Right lobe of liver (tissue), 6 donors: ENCODE data around the gene ADNP. TPM values are rescaled to one million over a fixed set of nuclear protein-coding genes. Genes with fewer than 3 reads are reported as not detected.

Experiments used
- ATAC-seq, 4 donors: fragments of 200-7000 bp; cut with Tn5 transposase; one replicate each; pipeline ENCODE4 v1.9.1; 2020; ENCODE audit warnings: mild to moderate bottlenecking in 4 of 4, moderate library complexity in 4 of 4
- DNase-seq, 3 donors: peaks; one replicate each; pipeline ENCODE4 v3.0.0-alpha.2; 2020
- H3K27ac ChIP-seq, 3 donors: fragments of 200-600 bp; one replicate each; pipeline ENCODE4 v1.8.0; 2022
- H3K27me3 ChIP-seq, 2 donors: fragments of 200-600 bp; one replicate each; pipeline ENCODE4 v1.8.0; 2022
- H3K36me3 ChIP-seq, 4 donors: fragments of 200-600 bp; sonication (generic) in 1 of 4; one replicate each; pipeline versions ENCODE4 v1.5.1 to v1.8.0; 2017 to 2022; ENCODE audit warnings: control low read depth in 1 of 4
- H3K4me1 ChIP-seq, 4 donors: fragments of 200-600 bp; sonication (generic) in 1 of 4; one replicate each; pipeline versions ENCODE4 v1.5.1 to v1.8.0; 2017 to 2022; ENCODE audit warnings: control low read depth in 1 of 4
- H3K4me3 ChIP-seq, 3 donors: fragments of 200-600 bp; one replicate each; pipeline ENCODE4 v1.8.0; 2022
- H3K9me3 ChIP-seq, 4 donors: fragments of 200-600 bp; sonication (generic) in 1 of 4; one replicate each; pipeline versions ENCODE4 v1.5.1 to v1.8.0; 2017 to 2022; ENCODE audit warnings: control low read depth in 1 of 4
- POLR2A ChIP-seq: fragments of 450-650 bp; IDR thresholded peaks from one replicate; pipeline ENCODE4 v1.6.1; 2017; ENCODE audit warnings: antibody characterized with exemption, mild to moderate bottlenecking
- WGBS: methylation state at CpG from one replicate; pipeline ENCODE4 v1.1.6; 2018; ENCODE audit warnings: low coverage, low lambda C conversion rate; ENCODE audit not compliant: insufficient coverage; ENCODE audit errors: missing lambda C conversion rate; 5-methylcytosine and 5-hydroxymethylcytosine counted together
- intact Hi-C, 2 donors: fragments of 100-400 bp; cut with DNase I; formaldehyde crosslinking; loops; one replicate each; pipeline versions ENCODE4 v1.11.2 to v1.14.1; 2022
- total RNA-seq, 6 experiments: library from RNA; depleted of rRNA in 2 of 6; stranded (reverse); fragments of >200 nt in 2 of 6; fragmentation: NEBNext Ultra II Directional in 3 of 6; extraction: Animal tissue kit (Norgen Biotek cat#: 25700) in 3 of 6; gene quantifications; one replicate each; pipeline versions ENCODE4 v1.1.0 to v1.2.4, GENCODE V29; 2016 to 2023
- TF ChIP-seq, protein P1 (sequence below), 4 donors: fragments of 200-600 bp in 3 of 4; fragments of 450-650 bp in 1 of 4; IDR thresholded peaks; one replicate each; pipeline versions ENCODE4 v1.5.1 to v1.8.0; 2016 to 2022; ENCODE audit warnings: antibody characterized with exemption in 4 of 4, mild to moderate bottlenecking in 2 of 4
- donor health status: DM: no; HTN: yes; CAD: no.
- donor health status: DM: no; HTN: no; CAD: no.
- donor health status: DM: no; HTN: no; CAD: no.
- donor health status: DM: no; HTN: yes; CAD: no.
- donor health status: DM: no; HTN: yes; CAD: no.

ADNP gene
- total RNA-seq, 6 experiments from 2014 or later: 19.8 to 25.9 (median 23.1) TPM

DNA sequence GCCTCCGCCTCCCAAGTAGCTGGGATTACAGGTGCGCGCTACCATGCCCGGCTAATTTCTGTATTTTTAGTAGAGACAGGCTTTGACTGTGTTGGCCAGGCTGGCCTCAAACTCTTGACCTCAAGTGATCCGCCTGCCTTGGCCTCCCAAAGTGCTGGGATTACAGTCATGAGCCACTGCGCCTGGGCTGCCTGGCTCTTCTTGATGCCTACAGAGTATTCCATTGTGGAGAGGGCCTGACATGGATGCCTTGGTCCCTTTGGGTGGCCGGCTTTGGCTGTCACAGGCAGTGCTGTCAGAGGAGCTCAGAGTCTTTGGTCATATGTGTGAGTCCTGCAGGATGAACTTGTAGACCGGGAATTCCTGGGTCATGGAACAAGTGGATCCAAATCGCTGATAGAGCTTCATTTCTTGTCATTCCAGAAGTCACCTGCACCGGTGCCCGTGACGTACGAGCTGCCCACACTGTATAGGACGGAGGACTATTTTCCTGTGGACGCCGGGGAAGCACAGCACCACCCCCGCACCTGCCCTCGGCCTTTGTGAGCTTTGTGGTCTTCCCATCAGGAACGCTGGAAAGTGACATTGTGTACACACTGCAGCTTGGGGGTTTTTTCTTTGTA is 55.1 kb downstream of the ADNP start:
- no peak overlapping the region for H3K4me3 ChIP-seq

DNA sequence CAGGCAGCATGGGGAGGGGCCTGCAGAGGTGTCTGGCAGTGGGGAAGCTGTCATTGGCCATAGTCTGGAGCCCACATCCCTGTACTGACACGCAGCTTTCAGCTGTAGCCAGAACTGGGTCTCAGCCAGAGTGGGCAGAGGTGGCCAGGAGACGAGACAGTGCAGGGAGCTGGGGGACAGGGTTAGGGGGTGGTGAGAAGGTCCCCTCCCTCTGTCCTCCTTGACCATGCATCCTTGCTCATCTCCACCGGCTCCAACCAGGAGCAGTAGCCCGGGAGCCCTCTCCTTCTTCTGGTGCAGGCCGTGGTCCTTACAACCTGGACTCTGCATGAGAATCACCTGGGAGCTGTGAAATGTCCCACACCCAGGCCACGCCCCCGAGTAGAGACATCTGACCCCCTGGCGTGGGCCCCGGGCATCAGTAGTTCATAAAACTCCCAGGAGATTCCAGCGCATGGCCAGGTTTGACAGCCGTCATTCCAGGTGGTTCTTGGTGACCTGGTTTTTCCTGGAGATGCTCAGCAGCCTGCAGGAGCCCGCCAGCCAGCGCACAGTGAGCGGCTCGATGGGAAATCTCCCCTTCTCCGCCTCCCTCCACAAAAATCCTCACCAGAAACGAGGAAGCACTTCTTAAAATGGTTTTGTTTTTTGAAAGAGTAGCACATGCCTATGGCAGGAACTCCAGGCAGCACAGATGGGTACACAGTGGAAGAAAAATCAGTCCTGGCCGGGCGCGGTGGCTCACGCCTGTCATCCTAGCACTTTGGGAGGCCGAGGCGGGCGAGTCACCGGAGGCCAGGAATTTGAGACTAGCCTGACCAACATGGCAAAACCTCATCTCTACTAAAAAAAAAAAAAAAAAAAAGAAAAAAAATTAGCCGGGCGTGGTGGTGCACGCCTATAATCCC is 56.2 kb downstream of the ADNP start:
- Histone ChIP-seq H3K27me3 (no peaks in the 10 kb centered on the region), H3K4me1 (no peaks in the 10 kb centered on the region), H3K36me3 (no peaks in the 10 kb centered on the region), H3K4me3 (no peak overlapping the region), H3K9me3 (no peaks in the 10 kb centered on the region), H3K27ac (no peak overlapping the region)
- 91% methylated on average over 15 of the region's 28 CpGs for WGBS
- TF ChIP-seq, protein P1, sequence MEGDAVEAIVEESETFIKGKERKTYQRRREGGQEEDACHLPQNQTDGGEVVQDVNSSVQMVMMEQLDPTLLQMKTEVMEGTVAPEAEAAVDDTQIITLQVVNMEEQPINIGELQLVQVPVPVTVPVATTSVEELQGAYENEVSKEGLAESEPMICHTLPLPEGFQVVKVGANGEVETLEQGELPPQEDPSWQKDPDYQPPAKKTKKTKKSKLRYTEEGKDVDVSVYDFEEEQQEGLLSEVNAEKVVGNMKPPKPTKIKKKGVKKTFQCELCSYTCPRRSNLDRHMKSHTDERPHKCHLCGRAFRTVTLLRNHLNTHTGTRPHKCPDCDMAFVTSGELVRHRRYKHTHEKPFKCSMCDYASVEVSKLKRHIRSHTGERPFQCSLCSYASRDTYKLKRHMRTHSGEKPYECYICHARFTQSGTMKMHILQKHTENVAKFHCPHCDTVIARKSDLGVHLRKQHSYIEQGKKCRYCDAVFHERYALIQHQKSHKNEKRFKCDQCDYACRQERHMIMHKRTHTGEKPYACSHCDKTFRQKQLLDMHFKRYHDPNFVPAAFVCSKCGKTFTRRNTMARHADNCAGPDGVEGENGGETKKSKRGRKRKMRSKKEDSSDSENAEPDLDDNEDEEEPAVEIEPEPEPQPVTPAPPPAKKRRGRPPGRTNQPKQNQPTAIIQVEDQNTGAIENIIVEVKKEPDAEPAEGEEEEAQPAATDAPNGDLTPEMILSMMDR (IDR thresholded peaks at IDR 0.05): no peak
- TF ChIP-seq POLR2A: no peak
- no peak for ATAC-seq
- DNase-seq: peak in 1 of 3 donors; percentile 3
- intact Hi-C loops: no loop called here

More for the DNA sequence above, 55.1 kb downstream of the ADNP start:
- no peak for DNase-seq
- no peak for TF ChIP-seq POLR2A
- Histone ChIP-seq H3K36me3 (no peaks in the 10 kb centered on the region), H3K4me1 (no peaks in the 10 kb centered on the region), H3K27ac (no peak overlapping the region), H3K27me3 (no peaks in the 10 kb centered on the region), H3K9me3 (no peaks in the 10 kb centered on the region)
- intact Hi-C loops: no loop called here
- 90% methylated on average over 5 of the region's 19 CpGs for WGBS
- no peak for ATAC-seq

DNA sequence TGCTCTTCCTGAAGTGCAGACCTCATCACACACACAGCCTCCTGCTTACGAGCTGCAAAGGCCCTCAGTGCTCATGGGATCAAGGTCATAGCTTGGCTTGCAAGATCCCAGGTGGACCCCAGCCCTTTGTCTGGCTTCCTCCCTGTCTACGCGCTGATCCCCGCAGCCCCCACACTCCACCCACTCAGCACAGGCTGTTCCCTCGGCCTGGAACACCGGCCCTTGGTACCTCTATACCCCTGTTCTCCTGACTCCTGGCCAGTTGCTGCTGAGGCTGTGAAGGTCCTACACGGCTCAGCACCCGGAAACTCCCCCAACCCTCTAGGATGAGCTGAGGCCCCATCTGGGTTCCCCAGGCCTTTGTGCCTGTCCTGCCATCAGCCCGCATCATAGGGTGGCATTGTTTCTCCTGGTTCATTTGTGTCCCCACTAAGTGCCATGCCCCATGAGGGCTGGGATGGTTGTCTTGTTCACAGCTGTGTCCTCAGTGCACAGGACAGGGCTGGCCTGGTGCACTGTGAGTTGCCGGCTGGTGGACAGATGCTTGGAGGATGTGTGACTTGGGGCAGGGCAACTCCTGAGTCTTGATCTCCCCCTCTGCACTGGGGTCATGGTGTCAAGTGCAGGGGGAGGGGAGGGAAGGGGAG is 57.0 kb downstream of the ADNP start:
- Histone ChIP-seq H3K4me1 (no peaks in the 10 kb centered on the region), H3K27ac (no peak overlapping the region), H3K9me3 (no peaks in the 10 kb centered on the region), H3K4me3 (no peak overlapping the region), H3K36me3 (no peaks in the 10 kb centered on the region), H3K27me3 (no peaks in the 10 kb centered on the region)
- intact Hi-C loops: no loop called here
- TF ChIP-seq, protein P1 (IDR thresholded peaks at IDR 0.05): no peak
- no peak for TF ChIP-seq POLR2A
- ATAC-seq (peak in 1 of 4 donors; percentile 21), DNase-seq (no peak)
- 92% methylated on average over 9 of the region's 10 CpGs for WGBS

DNA sequence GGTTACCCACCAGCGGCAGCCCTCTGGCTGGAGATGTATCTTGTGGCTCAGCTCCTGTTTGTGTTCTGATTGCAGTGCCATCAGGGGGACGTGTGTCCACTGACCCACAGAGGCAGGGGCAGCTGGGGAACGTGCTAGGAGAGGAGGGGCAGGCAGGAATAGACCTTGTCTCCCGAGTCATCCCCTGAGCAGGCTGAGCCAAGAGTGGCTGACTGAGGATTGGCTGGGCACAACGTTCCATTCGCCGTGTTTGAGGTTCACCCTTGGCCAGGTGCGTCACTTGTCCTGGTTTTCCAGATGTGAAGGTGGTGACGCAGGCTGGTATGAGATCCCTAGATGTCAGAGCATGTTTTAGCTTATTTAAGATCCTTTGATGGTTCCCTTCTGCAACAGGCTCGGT is 57.7 kb downstream of the ADNP start:
- Histone ChIP-seq H3K9me3 (no peaks in the 10 kb centered on the region), H3K4me3 (no peak overlapping the region), H3K36me3 (no peaks in the 10 kb centered on the region), H3K27me3 (no peaks in the 10 kb centered on the region), H3K27ac (no peak overlapping the region), H3K4me1 (no peaks in the 10 kb centered on the region)
- no peak for DNase-seq
- 75% methylated on average over 2 of the region's 10 CpGs for WGBS
- no peak for ATAC-seq
- intact Hi-C loops: no loop called here
- no peak for TF ChIP-seq POLR2A
- TF ChIP-seq, protein P1 (IDR thresholded peaks at IDR 0.05): no peak
